GM12878 (cell line): ENCODE measurements around the gene PCDHGA3. TPM values are rescaled to one million over a fixed set of nuclear protein-coding genes. Genes with fewer than 3 reads are reported as not detected.
"Not testable (repeated sequence)": the region's sequence is repeated elsewhere in the genome, so short reads cannot be mapped to it uniquely, and the experiment has no call there.

Experiments used
- ATAC-seq: fragments of 200-7000 bp; cut with Tn5 transposase; 3 replicates; pipeline ENCODE4 v1.9.1; 2020; ENCODE audit warnings: mild to moderate bottlenecking, moderate library complexity
- BruUV-seq: library from RNA; stranded (reverse); fragments of 400-500 nt; replicated peaks from 2 replicates; lab custom pipeline; 2021; lab: Mats Ljungman, UMichigan
- CTCF ChIA-PET: fragments of 300-600 bp; sonication (Branson Sonifier 250); formaldehyde crosslinking; extraction: SDS; loops from one replicate; lab custom pipeline; 2021; ENCODE audit warnings: inconsistent platforms; lab: Yijun Ruan, JAX
- POLR2A ChIA-PET: fragments of 350-600 bp; formaldehyde crosslinking; extraction: SDS; loops from one replicate; lab custom pipeline; 2021; ENCODE audit warnings: inconsistent platforms; lab: Charles Lee
- RAD21 ChIA-PET: fragments of 300-600 bp; sonication (Branson Sonifier 250); formaldehyde crosslinking; loops from one replicate; lab custom pipeline; 2023; ENCODE audit warnings: antibody characterized with exemption; ENCODE audit not compliant: unreplicated experiment; lab: Charles Lee
- SMC1A ChIA-PET: fragments of 300-600 bp; sonication (Branson Sonifier 250); formaldehyde crosslinking; loops from one replicate; lab custom pipeline; 2023; ENCODE audit not compliant: unreplicated experiment, uncharacterized antibody; lab: Charles Lee
- DNase-seq: peaks from one replicate; pipeline ENCODE4 v3.0.0-alpha.2; 2011; ENCODE audit warnings: low read depth, low spot score
- FAIRE-seq: peaks from 3 replicates; lab custom pipeline; 2011; peaks lifted over from hg19 to GRCh38; lab: Jason Lieb, UNC
- H2AFZ ChIP-seq: 2 replicates; pipeline ENCODE4 v1.6.0; 2011; ENCODE audit warnings: low read depth, low read length, control low read depth; ENCODE audit not compliant: control insufficient read depth
- H3K27ac ChIP-seq: 2 replicates; pipeline ENCODE4 v1.5.1; 2011; ENCODE audit warnings: control low read depth; ENCODE audit not compliant: control insufficient read depth, insufficient read depth
- H3K27me3 ChIP-seq, 2 experiments: replicated peaks in 1 of 2; 2 replicates each; pipeline versions ENCODE4 v1.6.0 to v1.6.1; 2011; ENCODE audit warnings: low read length in 1 of 2; ENCODE audit not compliant: control insufficient read depth in 2 of 2, insufficient read depth in 2 of 2
- H3K36me3 ChIP-seq, 2 experiments: 2 replicates each; pipeline ENCODE4 v1.5.1; 2011; ENCODE audit warnings: low read length in 1 of 2; ENCODE audit not compliant: control insufficient read depth in 2 of 2, insufficient read depth in 2 of 2
- H3K4me1 ChIP-seq: 2 replicates; pipeline ENCODE4 v1.6.1; 2011; ENCODE audit warnings: mild to moderate bottlenecking, low read length, moderate library complexity, mixed read lengths; ENCODE audit not compliant: control insufficient read depth, insufficient read depth
- H3K4me2 ChIP-seq: 2 replicates; pipeline ENCODE4 v1.6.0; 2011; ENCODE audit warnings: control low read depth; ENCODE audit not compliant: control insufficient read depth, insufficient read depth
- H3K4me3 ChIP-seq: fragments of 200-600 bp; sonication (generic); 2 replicates; pipeline ENCODE4 v1.5.1; 2016
- H3K79me2 ChIP-seq: 2 replicates; pipeline ENCODE4 v1.6.0; 2011; ENCODE audit warnings: low read length; ENCODE audit not compliant: control insufficient read depth, insufficient read depth
- H3K9ac ChIP-seq: 2 replicates; pipeline ENCODE4 v1.8.0; 2011; ENCODE audit warnings: low read length, control low read depth, mixed read lengths; ENCODE audit not compliant: control insufficient read depth, insufficient read depth
- H3K9me3 ChIP-seq: replicated peaks from 3 replicates; pipeline ENCODE4 v1.5.1; 2011; ENCODE audit warnings: mild to moderate bottlenecking, low read length; ENCODE audit not compliant: control insufficient read depth, insufficient read depth
- H4K20me1 ChIP-seq: 2 replicates; pipeline ENCODE4 v1.6.0; 2011; ENCODE audit not compliant: control insufficient read depth, insufficient read depth
- BMI1 ChIP-seq: fragments of 450-650 bp; IDR thresholded peaks from 2 replicates; pipeline ENCODE4 v1.6.1; 2016; ENCODE audit warnings: mild to moderate bottlenecking, moderate library complexity, borderline replicate concordance
- CTCF ChIP-seq, 3 experiments: IDR thresholded peaks in 2 of 3; conservative IDR thresholded peaks in 1 of 3; 2 replicates each; pipeline ENCODE4 v1.5.1; 2011; ENCODE audit warnings: low read depth in 3 of 3, low read length in 3 of 3, mild to moderate bottlenecking in 3 of 3, control low read depth in 2 of 3, moderate library complexity in 2 of 3, inconsistent platforms in 1 of 3, mixed read lengths in 1 of 3; ENCODE audit not compliant: control insufficient read depth in 2 of 3, insufficient read depth in 1 of 3; ENCODE audit errors: extremely low read depth in 1 of 3
- HDAC2 ChIP-seq: fragments of 200-600 bp; sonication (generic); IDR thresholded peaks from 2 replicates; pipeline ENCODE4 v1.6.1; 2017
- KAT2A ChIP-seq: conservative IDR thresholded peaks from 2 replicates; pipeline ENCODE4 v1.6.1; 2011; ENCODE audit warnings: low read depth, low read length; ENCODE audit not compliant: control insufficient read depth
- NFYA ChIP-seq: IDR thresholded peaks from 2 replicates; pipeline ENCODE4 v1.6.1; 2011; ENCODE audit warnings: low read depth, mild to moderate bottlenecking, low read length, improper control_type of control experiment, borderline replicate concordance
- RAD21 ChIP-seq: IDR thresholded peaks from 2 replicates; pipeline ENCODE4 v1.6.1; 2011; ENCODE audit warnings: mild to moderate bottlenecking, low read depth, low read length, moderate library complexity; ENCODE audit not compliant: insufficient read depth
- RB1 ChIP-seq: fragments of 450-650 bp; formaldehyde crosslinking; IDR thresholded peaks from 2 replicates; pipeline ENCODE4 v1.6.1; 2017; ENCODE audit warnings: mild to moderate bottlenecking, borderline replicate concordance
- USF1 ChIP-seq: IDR thresholded peaks from 2 replicates; pipeline ENCODE4 v1.6.1; 2011; ENCODE audit warnings: borderline replicate concordance, low read depth, mild to moderate bottlenecking, moderate library complexity, mixed read lengths, low read length; ENCODE audit not compliant: insufficient read depth; ENCODE audit errors: extremely low read length
- ZNF622 ChIP-seq: fragments of 450-650 bp; IDR thresholded peaks from 2 replicates; pipeline ENCODE4 v1.6.1; 2017; ENCODE audit warnings: mild to moderate bottlenecking, inconsistent platforms
- ZZZ3 ChIP-seq: IDR thresholded peaks from 2 replicates; pipeline ENCODE4 v1.6.1; 2011; ENCODE audit warnings: low read depth; ENCODE audit not compliant: control insufficient read depth, insufficient read length
- WGBS: methylation state at CpG from one replicate; pipeline ENCODE4 v1.1.6; 2016; ENCODE audit warnings: low lambda C conversion rate; ENCODE audit not compliant: insufficient replicate concordance, insufficient coverage; ENCODE audit errors: missing lambda C conversion rate; 5-methylcytosine and 5-hydroxymethylcytosine counted together
- in situ Hi-C: fragments of 300-500 bp; cut with MboI; formaldehyde crosslinking; loops from 9 replicates; pipeline ENCODE4 v1.14.3; 2018; ENCODE audit warnings: mixed read lengths
- intact Hi-C: fragments of 100-400 bp; cut with micrococcal nuclease; formaldehyde crosslinking; loops from one replicate; pipeline ENCODE4 v1.14.2; 2022; ENCODE audit not compliant: unreplicated experiment
- polyA plus RNA-seq, 11 experiments: library from polyadenylated mRNA; depleted of rRNA in 4 of 11; unstranded in 6 of 11; stranded (reverse) in 5 of 11; fragments of >200 nt; fragmentation: Nextera tagmentation in 4 of 11; fragmentation: Illumina TruSeq in 1 of 11; extraction: Ambion mirVana in 4 of 11; extraction: Trizol in 1 of 11; gene quantifications; 1 replicate in 1 of 11; 2 replicates in 10 of 11; pipeline versions ENCODE4 v1.2.1 to v1.2.3, GENCODE V29; 2011 to 2016; ENCODE audit warnings: inconsistent platforms in 2 of 11, missing spikeins in 2 of 11, low read depth in 1 of 11
- total RNA-seq, 4 experiments: library from RNA; depleted of rRNA in 3 of 4; stranded (reverse); fragments of >200 nt in 3 of 4; fragmentation: Illumina TruSeq in 1 of 4; extraction: Trizol in 1 of 4; gene quantifications; 2 replicates each; pipeline versions ENCODE4 v1.2.1 to v1.2.3, GENCODE V29; 2013 to 2021
- TF ChIP-seq, protein P1 (sequence below): IDR thresholded peaks from 2 replicates; pipeline ENCODE4 v1.6.1; 2012; ENCODE audit warnings: low read depth, low read length, improper control_type of control experiment

PCDHGA3 gene
- total and polyA plus RNA-seq, 10 of the 15 experiments (the other 5 are each of a cell fraction or from before 2014, with no cell fraction given) = 0.06 to 0.17 (median 0.11) TPM; not detected in 6

DNA sequence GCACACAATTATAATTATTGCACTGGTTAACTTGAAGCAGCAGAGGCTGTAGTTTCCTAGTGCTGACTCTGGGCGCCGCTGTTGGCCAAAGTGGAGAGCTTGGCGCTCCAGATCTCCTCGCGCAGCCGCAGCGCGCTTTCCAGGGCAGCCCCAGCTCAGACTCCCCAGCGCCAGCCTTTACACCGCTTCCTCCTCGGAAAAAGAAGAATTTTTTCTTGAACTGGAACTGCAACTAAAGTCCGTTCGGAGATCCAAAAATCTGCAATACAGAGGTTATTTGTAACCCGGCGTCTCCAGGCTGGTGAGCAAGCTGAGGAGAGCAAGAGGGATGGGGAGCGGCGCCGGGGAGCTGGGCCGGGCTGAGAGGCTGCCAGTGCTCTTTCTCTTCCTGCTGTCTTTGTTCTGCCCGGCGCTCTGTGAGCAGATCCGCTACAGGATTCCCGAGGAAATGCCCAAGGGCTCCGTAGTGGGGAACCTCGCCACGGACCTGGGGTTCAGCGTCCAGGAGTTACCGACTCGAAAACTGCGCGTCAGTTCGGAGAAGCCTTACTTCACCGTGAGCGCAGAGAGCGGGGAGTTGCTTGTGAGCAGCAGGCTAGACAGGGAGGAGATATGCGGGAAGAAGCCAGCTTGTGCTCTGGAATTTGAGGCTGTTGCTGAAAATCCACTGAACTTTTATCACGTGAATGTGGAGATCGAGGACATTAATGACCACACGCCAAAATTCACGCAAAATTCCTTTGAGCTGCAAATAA, 44.1 kb downstream of the PCDHGA3 start, which contains the start of gene PCDHGB4:
Gene PCDHGB4, plus strand, starts transcription at position 142 of the 755 bp plus-strand sequence. Its CDS starts 187 bp downstream, at position 329.
- SMC1A ChIA-PET = interaction anchor here (1.4 kb wide), 1 partner anchor 176 kb away, joined by 6 read pairs; no protein-coding TSS in a partner anchor
- not testable (repeated sequence) for H3K36me3 ChIP-seq
- CTCF ChIA-PET = interaction anchor here (1.2 to 1.7 kb wide), 3 partner anchors 13 to 176 kb away, joined by 3 to 6 read pairs (median 4); partner anchors contain the start of gene PCDHGA10
- TF ChIP-seq CTCF (IDR thresholded peaks at IDR 0.05 in 2 of 3, conservative IDR thresholded peaks at IDR 0.05 in 1 of 3; ENCODE audit: control insufficient read depth in 2 of 3, extremely low read depth in 1 of 3, insufficient read depth in 1 of 3, low read depth in 3 of 3, low read length in 3 of 3) = peak; percentile 35 to 40 (median 39); a peak in 5 of 6 replicates
- TF ChIP-seq, all 136 proteins: peak for 1; not testable (repeated sequence) for 135
- H3K79me2 ChIP-seq, H3K27ac ChIP-seq, RAD21 ChIA-PET, H3K4me2 ChIP-seq, H3K9ac ChIP-seq, DNase-seq, POLR2A ChIA-PET, H3K4me1 ChIP-seq, intact Hi-C loops, H3K4me3 ChIP-seq, BruUV-seq, H2AFZ ChIP-seq, H3K27me3 ChIP-seq, H3K9me3 ChIP-seq, H4K20me1 ChIP-seq, in situ Hi-C loops: not testable (repeated sequence)
- ATAC-seq (peak; percentile 77), FAIRE-seq (peak; percentile 23)
- WGBS = 2% methylated on average over 18 of the region's 40 CpGs

DNA sequence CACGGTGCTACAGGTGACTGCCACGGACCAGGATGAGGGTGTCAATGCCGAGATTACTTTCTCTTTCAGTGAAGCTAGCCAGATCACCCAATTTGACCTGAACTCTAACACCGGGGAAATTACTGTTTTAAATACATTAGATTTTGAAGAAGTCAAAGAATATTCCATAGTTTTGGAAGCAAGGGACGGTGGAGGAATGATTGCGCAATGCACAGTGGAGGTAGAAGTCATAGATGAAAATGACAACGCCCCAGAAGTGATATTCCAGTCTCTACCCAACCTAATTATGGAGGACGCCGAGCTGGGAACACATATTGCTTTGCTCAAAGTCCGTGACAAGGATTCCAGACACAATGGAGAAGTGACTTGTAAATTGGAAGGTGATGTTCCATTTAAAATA, 45.0 kb downstream of the PCDHGA3 start:
- Histone ChIP-seq H3K4me2 (no peak overlapping the region), H3K27ac (no peak overlapping the region), H2AFZ (no peak overlapping the region), H3K9me3 (peaks cover 5% of the 10 kb centered on the region; the same call in 2 of the 3 replicates), H4K20me1 (no peaks in the 10 kb centered on the region), H3K79me2 (no peaks in the 10 kb centered on the region), H3K27me3 (no peaks in the 10 kb centered on the region), H3K4me3 (no peak overlapping the region), H3K36me3 (no peaks in the 10 kb centered on the region), H3K9ac (no peak overlapping the region), H3K4me1 (no peaks in the 10 kb centered on the region)
- BruUV-seq = no TSS peak
- ATAC-seq (no peak), FAIRE-seq (no peak), DNase-seq (no peak)
- SMC1A ChIA-PET = no interaction called here
- CTCF ChIA-PET = no interaction called here
- WGBS = 73% methylated on average over 10 of the region's 10 CpGs
- intact Hi-C loops = no loop called here
- POLR2A ChIA-PET = no interaction called here
- in situ Hi-C loops = no loop called here
- RAD21 ChIA-PET = no interaction called here
- TF ChIP-seq BMI1 (no peak), HDAC2 (no peak), ZZZ3 (no peak), KAT2A (no peak), RAD21 (no peak), NFYA (no peak), ZNF622 (no peak), RB1 (no peak), USF1 (no peak)
- TF ChIP-seq, protein P1, sequence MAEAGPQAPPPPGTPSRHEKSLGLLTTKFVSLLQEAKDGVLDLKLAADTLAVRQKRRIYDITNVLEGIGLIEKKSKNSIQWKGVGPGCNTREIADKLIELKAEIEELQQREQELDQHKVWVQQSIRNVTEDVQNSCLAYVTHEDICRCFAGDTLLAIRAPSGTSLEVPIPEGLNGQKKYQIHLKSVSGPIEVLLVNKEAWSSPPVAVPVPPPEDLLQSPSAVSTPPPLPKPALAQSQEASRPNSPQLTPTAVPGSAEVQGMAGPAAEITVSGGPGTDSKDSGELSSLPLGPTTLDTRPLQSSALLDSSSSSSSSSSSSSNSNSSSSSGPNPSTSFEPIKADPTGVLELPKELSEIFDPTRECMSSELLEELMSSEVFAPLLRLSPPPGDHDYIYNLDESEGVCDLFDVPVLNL = no peak
